ENCODE measurements around the gene KBTBD7. TPM values are rescaled to one million over a fixed set of nuclear protein-coding genes. Genes with fewer than 3 reads are reported as not detected.

KBTBD7 gene
- 12.2 and 14.0 TPM in 2 replicates for total RNA-seq
- long read RNA-seq, full-length matches to known transcripts, result 121 of 121 reads
- long read RNA-seq, partial matches to known transcripts, result 0 of 121 reads
- long read RNA-seq, other reads (novel, unspliced or antisense), result 0 of 121 reads

- H3K4me1 Mint-ChIP-seq (ENCODE audit: unreplicated experiment), result peaks cover 28% of the 10 kb centered on the region
- no peak for TF ChIP-seq CTCF (IDR thresholded peaks at IDR 0.05)
- H3K27me3 Mint-ChIP-seq (ENCODE audit: unreplicated experiment), result no peaks in the 10 kb centered on the region
- DNase-seq (ENCODE audit: extremely low spot score, unreplicated experiment), result peak; percentile 97
- peaks cover 22% of the 10 kb centered on the region for H3K36me3 Mint-ChIP-seq (ENCODE audit: unreplicated experiment)
- peak within 1 kb of the TSS; percentile 96 for H3K27ac Mint-ChIP-seq (ENCODE audit: unreplicated experiment)
- H3K9me3 Mint-ChIP-seq (ENCODE audit: unreplicated experiment), result peaks cover 18% of the 10 kb centered on the region
- peak within 1 kb of the TSS; percentile 90 for H3K4me3 Mint-ChIP-seq (ENCODE audit: unreplicated experiment)
These were observed at the start of gene KBTBD7 for GRCh38 chr13:41193919-41194824. KBTBD7 (minus strand) TSS chr13:41194569; CDS start chr13:41194257, 312 bp downstream.

GRCh38 chr13:41241626-41242025, 47.3 kb upstream of the KBTBD7 start:
- Mint-ChIP-seq H3K36me3 (ENCODE audit: unreplicated experiment) (peaks cover 16% of the 10 kb centered on the region), H3K27ac (ENCODE audit: unreplicated experiment) (no peak overlapping the region), H3K27me3 (ENCODE audit: unreplicated experiment) (no peaks in the 10 kb centered on the region), H3K4me1 (ENCODE audit: unreplicated experiment) (no peaks in the 10 kb centered on the region), H3K9me3 (ENCODE audit: unreplicated experiment) (no peaks in the 10 kb centered on the region), H3K4me3 (ENCODE audit: unreplicated experiment) (no peak overlapping the region)
- DNase-seq (ENCODE audit: extremely low spot score, unreplicated experiment), result no peak
- no peak for TF ChIP-seq CTCF (IDR thresholded peaks at IDR 0.05)

GRCh38 chr13:41236369-41236768, 42.0 kb upstream of the KBTBD7 start:
- Mint-ChIP-seq H3K27ac (ENCODE audit: unreplicated experiment) (no peak overlapping the region), H3K36me3 (ENCODE audit: unreplicated experiment) (peaks cover 33% of the 10 kb centered on the region), H3K4me1 (ENCODE audit: unreplicated experiment) (peaks cover 8% of the 10 kb centered on the region), H3K27me3 (ENCODE audit: unreplicated experiment) (no peaks in the 10 kb centered on the region), H3K4me3 (ENCODE audit: unreplicated experiment) (no peak overlapping the region), H3K9me3 (ENCODE audit: unreplicated experiment) (no peaks in the 10 kb centered on the region)
- no peak for TF ChIP-seq CTCF (IDR thresholded peaks at IDR 0.05)
- DNase-seq (ENCODE audit: extremely low spot score, unreplicated experiment), result no peak

- H3K27ac Mint-ChIP-seq (ENCODE audit: unreplicated experiment), result no peak overlapping the region
These were observed 38.5 kb upstream of the KBTBD7 start for GRCh38 chr13:41232578-41233480.

More at GRCh38 chr13:41232578-41233480, 38.5 kb upstream of the KBTBD7 start:
- H3K4me1 Mint-ChIP-seq (ENCODE audit: unreplicated experiment), result peaks cover 8% of the 10 kb centered on the region
- no peak overlapping the region for H3K4me3 Mint-ChIP-seq (ENCODE audit: unreplicated experiment)
- H3K9me3 Mint-ChIP-seq (ENCODE audit: unreplicated experiment), result no peaks in the 10 kb centered on the region
- DNase-seq (ENCODE audit: extremely low spot score, unreplicated experiment), result no peak
- H3K27me3 Mint-ChIP-seq (ENCODE audit: unreplicated experiment), result no peaks in the 10 kb centered on the region
- TF ChIP-seq CTCF (IDR thresholded peaks at IDR 0.05), result no peak
- H3K36me3 Mint-ChIP-seq (ENCODE audit: unreplicated experiment), result peaks cover 27% of the 10 kb centered on the region
